GM15510 (cell line): ENCODE measurements around the gene NFYC.

Experiments
- POLR2A ChIP-seq: IDR thresholded peaks from 3 replicates; pipeline ENCODE4 v1.6.1; 2011; ENCODE audit warnings: borderline replicate concordance; ENCODE audit not compliant: insufficient read length; ENCODE audit errors: extremely low read depth

The NFYC gene

GRCh38 chr1:40799351-40799867, 107.9 kb downstream of the NFYC start:
- no peak for TF ChIP-seq POLR2A

GRCh38 chr1:40801742-40802077, 110.2 kb downstream of the NFYC start:
- TF ChIP-seq POLR2A: no peak

GRCh38 chr1:40802078-40802741, 110.7 kb downstream of the NFYC start:
- no peak for TF ChIP-seq POLR2A

- no peak for TF ChIP-seq POLR2A
Observed at GRCh38 chr1:40802742-40803113, 111.2 kb downstream of the NFYC start.

- no peak for TF ChIP-seq POLR2A
Observed at GRCh38 chr1:40803447-40803846, 111.9 kb downstream of the NFYC start.

GRCh38 chr1:40803902-40804301, 112.4 kb downstream of the NFYC start:
- TF ChIP-seq POLR2A: no peak

- no peak for TF ChIP-seq POLR2A
Observed at GRCh38 chr1:40806240-40806639, 114.7 kb downstream of the NFYC start.

GRCh38 chr1:40806731-40807695, 115.5 kb downstream of the NFYC start:
- TF ChIP-seq POLR2A: no peak

GRCh38 chr1:40808002-40808401, 116.5 kb downstream of the NFYC start:
- no peak for TF ChIP-seq POLR2A

GRCh38 chr1:40808444-40808843, 116.9 kb downstream of the NFYC start:
- no peak for TF ChIP-seq POLR2A

GRCh38 chr1:40808909-40809308, 117.4 kb downstream of the NFYC start:
- TF ChIP-seq POLR2A: no peak

- TF ChIP-seq POLR2A: no peak
Observed at GRCh38 chr1:40810927-40811326, 119.4 kb downstream of the NFYC start.

- TF ChIP-seq POLR2A: no peak
Observed at GRCh38 chr1:40815420-40815819, 123.9 kb downstream of the NFYC start.

- no peak for TF ChIP-seq POLR2A
Observed at GRCh38 chr1:40817791-40818263, 126.3 kb downstream of the NFYC start.

GRCh38 chr1:40818264-40818961, 126.9 kb downstream of the NFYC start:
- TF ChIP-seq POLR2A: no peak

GRCh38 chr1:40819101-40819500, 127.6 kb downstream of the NFYC start:
- TF ChIP-seq POLR2A: no peak

GRCh38 chr1:40820251-40820797, 128.8 kb downstream of the NFYC start:
- no peak for TF ChIP-seq POLR2A
